MCF 10A (cell line): Measurements from ENCODE around the gene GOLGA6A. TPM values are rescaled to one million over a fixed set of nuclear protein-coding genes. Genes with fewer than 3 reads are reported as not detected.
"Not testable (repeated sequence)": the region's sequence is repeated elsewhere in the genome, so short reads cannot be mapped to it uniquely, and the experiment has no call there.

Experiments
- BruUV-seq: library from RNA; stranded (reverse); fragments of 400-500 nt; replicated peaks from 2 replicates; lab custom pipeline; 2021; lab: Mats Ljungman, UMichigan
- CTCF ChIA-PET: fragments of 300-600 bp; sonication (Branson Sonifier 250); formaldehyde crosslinking; extraction: SDS; loops from one replicate; lab custom pipeline; 2021; ENCODE audit warnings: antibody characterized with exemption, inconsistent platforms; lab: Yijun Ruan, JAX
- POLR2A ChIA-PET: fragments of 300-600, 350-650 bp; sonication (Branson Sonifier 250); formaldehyde crosslinking; extraction: SDS; loops from one replicate; lab custom pipeline; 2020; ENCODE audit warnings: antibody characterized with exemption, inconsistent platforms; lab: Yijun Ruan, JAX
- DNase-seq: peaks from one replicate; pipeline ENCODE4 v3.0.0-alpha.2; 2018; ENCODE audit not compliant: unreplicated experiment
- H3K27ac Mint-ChIP-seq: one replicate; pipeline ENCODE4 v1.8.0; 2022; ENCODE audit warnings: mild to moderate bottlenecking, low read depth, mixed read lengths; ENCODE audit not compliant: unreplicated experiment
- H3K27me3 Mint-ChIP-seq: one replicate; pipeline ENCODE4 v1.8.0; 2022; ENCODE audit warnings: mixed read lengths; ENCODE audit not compliant: insufficient read depth, unreplicated experiment
- H3K36me3 Mint-ChIP-seq: one replicate; pipeline ENCODE4 v1.8.0; 2022; ENCODE audit warnings: mild to moderate bottlenecking, moderate library complexity, mixed read lengths; ENCODE audit not compliant: insufficient read depth, unreplicated experiment
- H3K4me1 Mint-ChIP-seq: one replicate; pipeline ENCODE4 v1.8.0; 2022; ENCODE audit warnings: mixed read lengths; ENCODE audit not compliant: insufficient read depth, unreplicated experiment
- H3K4me3 Mint-ChIP-seq: one replicate; pipeline ENCODE4 v1.8.0; 2022; ENCODE audit warnings: mild to moderate bottlenecking, moderate library complexity, mixed read lengths; ENCODE audit not compliant: unreplicated experiment
- H3K9me3 Mint-ChIP-seq: one replicate; pipeline ENCODE4 v1.8.0; 2022; ENCODE audit warnings: mixed read lengths; ENCODE audit not compliant: unreplicated experiment
- intact Hi-C: fragments of 100-400 bp; cut with micrococcal nuclease; formaldehyde crosslinking; loops from 2 replicates; pipeline ENCODE4 v1.14.1; 2022
- total RNA-seq: library from RNA; stranded (reverse); gene quantifications from 2 replicates; pipeline ENCODE4 v1.2.3, GENCODE V29; 2022
- TF ChIP-seq, protein P1 (sequence below): fragments of 200-600 bp; IDR thresholded peaks from one replicate; pipeline ENCODE4 v1.8.0; 2022; ENCODE audit warnings: antibody characterized with exemption, mild to moderate bottlenecking; ENCODE audit not compliant: unreplicated experiment

GOLGA6A gene
- total RNA-seq, 1 experiment from 2014 or later = not detected

DNA sequence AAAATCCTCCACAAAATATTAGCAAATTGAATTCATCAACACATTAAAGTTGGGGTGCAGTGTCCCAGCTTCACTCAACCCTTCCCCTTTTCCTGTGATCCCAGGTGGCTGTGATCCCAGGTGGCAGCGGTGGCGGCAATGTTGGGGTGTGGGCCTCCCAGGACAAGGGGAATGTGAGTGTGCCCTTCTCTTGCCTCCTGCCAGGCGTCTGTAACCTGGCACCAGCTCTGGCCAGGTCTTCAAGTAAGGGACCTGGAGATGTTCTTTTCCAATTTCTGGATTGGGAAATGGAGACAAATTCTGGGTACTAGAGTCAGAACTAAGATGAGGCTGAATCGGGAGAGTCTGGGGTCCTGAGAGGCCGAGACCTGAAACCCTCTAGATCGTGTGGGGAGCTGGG is 20.1 kb downstream of the GOLGA6A start:
- CTCF ChIA-PET = interaction anchor here (1.4 kb wide), 1 partner anchor 259 kb away, joined by 6 read pairs; no protein-coding TSS in a partner anchor
- no peak for DNase-seq
- no peak overlapping the region for H3K27ac Mint-ChIP-seq
- no peak overlapping the region for H3K4me3 Mint-ChIP-seq
- POLR2A ChIA-PET = no interaction called here
- H3K27me3 Mint-ChIP-seq = peaks cover 17% of the 10 kb centered on the region
- no peaks in the 10 kb centered on the region for H3K9me3 Mint-ChIP-seq
- intact Hi-C loops = no loop called here
- BruUV-seq = no TSS peak
- peaks cover 9% of the 10 kb centered on the region for H3K36me3 Mint-ChIP-seq
- TF ChIP-seq, protein P1, sequence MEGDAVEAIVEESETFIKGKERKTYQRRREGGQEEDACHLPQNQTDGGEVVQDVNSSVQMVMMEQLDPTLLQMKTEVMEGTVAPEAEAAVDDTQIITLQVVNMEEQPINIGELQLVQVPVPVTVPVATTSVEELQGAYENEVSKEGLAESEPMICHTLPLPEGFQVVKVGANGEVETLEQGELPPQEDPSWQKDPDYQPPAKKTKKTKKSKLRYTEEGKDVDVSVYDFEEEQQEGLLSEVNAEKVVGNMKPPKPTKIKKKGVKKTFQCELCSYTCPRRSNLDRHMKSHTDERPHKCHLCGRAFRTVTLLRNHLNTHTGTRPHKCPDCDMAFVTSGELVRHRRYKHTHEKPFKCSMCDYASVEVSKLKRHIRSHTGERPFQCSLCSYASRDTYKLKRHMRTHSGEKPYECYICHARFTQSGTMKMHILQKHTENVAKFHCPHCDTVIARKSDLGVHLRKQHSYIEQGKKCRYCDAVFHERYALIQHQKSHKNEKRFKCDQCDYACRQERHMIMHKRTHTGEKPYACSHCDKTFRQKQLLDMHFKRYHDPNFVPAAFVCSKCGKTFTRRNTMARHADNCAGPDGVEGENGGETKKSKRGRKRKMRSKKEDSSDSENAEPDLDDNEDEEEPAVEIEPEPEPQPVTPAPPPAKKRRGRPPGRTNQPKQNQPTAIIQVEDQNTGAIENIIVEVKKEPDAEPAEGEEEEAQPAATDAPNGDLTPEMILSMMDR = no peak
- H3K4me1 Mint-ChIP-seq = no peaks in the 10 kb centered on the region

DNA sequence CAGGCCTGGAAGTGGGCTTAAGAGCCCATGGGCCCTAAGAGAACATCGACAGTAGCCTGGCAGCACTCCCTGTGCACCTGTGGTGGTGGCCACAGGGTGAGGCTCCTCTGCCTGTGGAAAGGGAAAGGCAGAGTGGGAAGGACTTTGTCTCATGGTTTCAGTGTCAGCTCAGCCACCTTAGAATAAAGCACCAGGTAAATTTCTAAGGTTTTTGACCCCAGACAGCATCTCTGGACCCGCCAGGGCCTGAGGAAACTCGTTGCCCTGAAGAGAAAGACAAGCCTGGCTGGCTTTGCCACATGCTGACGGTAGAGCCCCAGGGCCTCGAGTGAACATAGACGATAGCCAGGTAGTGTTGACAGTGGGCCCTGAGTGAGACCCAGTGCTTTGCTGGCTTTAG is 22.1 kb downstream of the GOLGA6A start:
- Mint-ChIP-seq H3K27me3 (peaks cover 14% of the 10 kb centered on the region), H3K4me3 (no peak overlapping the region), H3K9me3 (no peaks in the 10 kb centered on the region), H3K4me1 (no peaks in the 10 kb centered on the region), H3K27ac (no peak overlapping the region), H3K36me3 (peaks cover 13% of the 10 kb centered on the region)
- CTCF ChIA-PET = interaction anchor here (0.8 to 1.2 kb wide), 2 partner anchors 83 to 262 kb away, joined by 3 read pairs; no protein-coding TSS in a partner anchor
- POLR2A ChIA-PET = no interaction called here
- no peak for DNase-seq
- TF ChIP-seq, protein P1 = no peak
- no TSS peak for BruUV-seq
- intact Hi-C loops = no loop called here

DNA sequence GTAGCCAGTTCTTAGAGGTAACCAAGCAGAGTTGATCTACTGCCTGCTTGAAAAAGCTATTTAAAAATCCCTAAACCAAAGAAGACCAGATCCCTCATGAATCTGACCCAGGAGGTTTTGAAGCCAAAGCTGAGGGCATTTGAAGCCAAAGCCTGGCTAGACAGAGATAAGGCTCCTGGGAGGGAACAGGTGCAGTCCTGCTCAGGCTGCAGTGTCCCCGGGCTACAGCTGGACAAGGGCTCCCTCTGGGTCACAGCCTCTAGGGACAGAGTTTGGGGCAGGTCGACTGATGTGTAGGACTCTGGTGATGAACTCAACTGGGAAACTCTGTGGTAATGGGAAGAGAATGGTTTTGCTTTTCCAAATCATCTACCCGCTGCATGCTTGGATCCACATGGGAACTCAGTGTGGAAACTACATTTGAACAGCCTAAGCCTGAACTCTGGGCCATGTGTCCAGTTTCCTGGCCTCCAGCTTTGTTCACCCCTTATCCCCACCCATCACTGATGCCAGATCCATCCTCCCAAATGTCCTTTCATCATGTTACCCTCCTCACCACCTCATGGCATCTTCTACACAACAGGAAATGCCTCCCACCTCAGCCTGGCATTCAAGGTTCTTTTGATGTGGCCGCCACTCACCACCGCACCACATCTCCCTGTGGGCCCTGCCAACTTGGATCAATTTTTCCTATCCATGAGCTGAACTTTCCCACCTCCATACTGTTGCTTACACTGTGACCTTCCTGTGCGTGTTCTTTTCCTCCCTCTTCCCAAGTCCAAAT is 23.1 kb downstream of the GOLGA6A start:
- POLR2A ChIA-PET, H3K4me3 Mint-ChIP-seq, H3K4me1 Mint-ChIP-seq, DNase-seq, BruUV-seq, H3K9me3 Mint-ChIP-seq, H3K27ac Mint-ChIP-seq, intact Hi-C loops: not testable (repeated sequence)
- peaks cover 10% of the 10 kb centered on the region for H3K27me3 Mint-ChIP-seq
- CTCF ChIA-PET = interaction anchor here (0.6 to 1.1 kb wide), 4 partner anchors 10 to 258 kb away, joined by 3 to 4 read pairs (median 3); no protein-coding TSS in a partner anchor
- peaks cover 13% of the 10 kb centered on the region for H3K36me3 Mint-ChIP-seq

DNA sequence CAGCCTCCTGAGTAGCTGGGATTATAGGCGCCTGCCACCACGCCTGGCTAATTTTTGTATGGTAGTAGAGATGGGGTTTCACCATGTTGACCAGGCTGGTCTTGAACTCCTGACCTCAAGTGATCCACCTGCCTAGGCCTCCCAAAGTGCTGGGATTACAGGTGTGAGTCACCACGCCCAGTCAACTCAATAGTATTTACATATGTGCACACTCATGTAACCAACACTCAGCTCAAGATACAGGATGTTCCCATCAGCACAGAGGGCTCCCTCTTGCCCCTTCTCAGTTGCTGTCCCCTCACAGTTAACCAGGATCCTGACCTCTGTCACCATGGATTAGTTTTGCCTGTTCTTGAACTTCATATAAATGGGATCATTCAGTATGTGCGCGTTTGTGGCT is 26.0 kb downstream of the GOLGA6A start:
- Mint-ChIP-seq H3K4me1 (peaks cover 16% of the 10 kb centered on the region), H3K36me3 (peaks cover 13% of the 10 kb centered on the region)
- POLR2A ChIA-PET, H3K27me3 Mint-ChIP-seq, H3K9me3 Mint-ChIP-seq, intact Hi-C loops, H3K27ac Mint-ChIP-seq, BruUV-seq, H3K4me3 Mint-ChIP-seq, DNase-seq: not testable (repeated sequence)
- CTCF ChIA-PET = interaction anchor here (0.6 to 9.8 kb wide), 3 partner anchors 247 to 266 kb away, joined by 3 to 109 read pairs (median 5); no protein-coding TSS in a partner anchor

DNA sequence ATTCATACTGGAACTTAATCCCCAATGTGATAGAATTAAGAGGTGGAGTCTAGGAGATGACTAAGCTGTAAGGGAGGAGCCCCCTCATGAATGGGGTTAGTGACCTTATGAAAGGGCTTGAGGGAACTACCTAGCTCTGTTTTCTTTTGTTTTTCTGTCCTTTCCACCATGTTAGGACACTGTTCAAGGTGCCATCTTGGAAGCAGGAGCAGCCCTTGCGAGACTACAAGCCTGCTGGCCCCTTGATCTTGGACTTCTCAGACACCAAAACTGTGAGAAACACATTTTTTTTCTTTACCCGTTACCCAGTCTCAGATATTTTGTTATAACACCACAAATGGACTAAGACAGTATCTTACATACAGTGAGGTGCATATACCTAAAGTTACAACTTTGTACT is 26.5 kb downstream of the GOLGA6A start:
- CTCF ChIA-PET = interaction anchor here (1.5 to 9.8 kb wide), 3 partner anchors 248 to 267 kb away, joined by 3 to 109 read pairs (median 5); no protein-coding TSS in a partner anchor
- Mint-ChIP-seq H3K36me3 (peaks cover 13% of the 10 kb centered on the region), H3K9me3 (no peaks in the 10 kb centered on the region), H3K4me3 (no peak overlapping the region), H3K27me3 (no peaks in the 10 kb centered on the region), H3K4me1 (peaks cover 21% of the 10 kb centered on the region), H3K27ac (no peak overlapping the region)
- POLR2A ChIA-PET = no interaction called here
- TF ChIP-seq, protein P1 = no peak
- BruUV-seq = no TSS peak
- DNase-seq = no peak
- intact Hi-C loops = no loop called here
